Stimulated activated CD4-positive, alpha-beta T cell treated with anti-CD3 and anti-CD28 coated beads, Interleukin-2, amount 100 ng/mL, for 24 hours (primary cell): ENCODE measurements around the gene PCDHA5.

Experiments
- DNase-seq, 2 donors: peaks; one replicate each; pipeline ENCODE4 v3.0.0-alpha.2; 2020

The PCDHA5 gene

GRCh38 chr5:140862441-140863295, 41.3 kb downstream of the PCDHA5 start:
- DNase-seq, result no peak

- DNase-seq, result no peak
Observed at GRCh38 chr5:140868721-140869554, 47.5 kb downstream of the PCDHA5 start, which contains the start of gene PCDHA11. TSS of gene PCDHA11 (plus strand) at chr5:140868957. CDS start at chr5:140869104, 147 bp downstream.

- DNase-seq, result no peak
Observed at GRCh38 chr5:140869555-140869886, 48.1 kb downstream of the PCDHA5 start.

- DNase-seq, result no peak
Observed at GRCh38 chr5:140870221-140871201, 49.1 kb downstream of the PCDHA5 start.
